ENCODE results near the gene BCCIP. TPM values are rescaled to one million over a fixed set of nuclear protein-coding genes. Genes with fewer than 3 reads are reported as not detected.
A peak's percentile ranks its signal among the peaks of the same experiment; 100 is the strongest.

Gene BCCIP
- polyA plus RNA-seq (2014; cell fraction: cytosol; rRNA removed), result 109 and 132 TPM in 2 replicates
- 76.1 and 86.2 TPM in 2 replicates for polyA plus RNA-seq (2014; cell fraction: nucleus; rRNA removed)

- peak; percentile 92 for DNase-seq (ENCODE audit: low spot score)
Measured at GRCh38 chr10:125822878-125823662, at the start of gene BCCIP, which contains the start of gene UROS. TSS of gene BCCIP (plus strand) at chr10:125823546. CDS start at chr10:125823558, 12 bp downstream. TSS of gene UROS (minus strand) at chr10:125823258. CDS start at chr10:125816499, 6,759 bp downstream.

- no peak for DNase-seq (ENCODE audit: low spot score)
Measured at GRCh38 chr10:125773687-125774543, 49.4 kb upstream of the BCCIP start.

- DNase-seq (ENCODE audit: low spot score), result no peak
Measured at GRCh38 chr10:125774581-125775191, 48.7 kb upstream of the BCCIP start.

GRCh38 chr10:125775491-125776106, 47.7 kb upstream of the BCCIP start, which contains the start of gene MMP21:
TSS of gene MMP21 (minus strand) at chr10:125775821. CDS start at chr10:125775821, 0 bp downstream.
- DNase-seq (ENCODE audit: low spot score), result no peak

GRCh38 chr10:125777806-125778205, 45.5 kb upstream of the BCCIP start:
- no peak for DNase-seq (ENCODE audit: low spot score)

GRCh38 chr10:125778556-125778955, 44.8 kb upstream of the BCCIP start:
- no peak for DNase-seq (ENCODE audit: low spot score)

GRCh38 chr10:125779403-125780327, 43.7 kb upstream of the BCCIP start:
- DNase-seq (ENCODE audit: low spot score), result no peak

GRCh38 chr10:125781374-125781773, 42.0 kb upstream of the BCCIP start:
- DNase-seq (ENCODE audit: low spot score), result no peak

- DNase-seq (ENCODE audit: low spot score), result no peak
Measured at GRCh38 chr10:125782054-125782453, 41.3 kb upstream of the BCCIP start.

- DNase-seq (ENCODE audit: low spot score), result no peak
Measured at GRCh38 chr10:125782616-125783015, 40.7 kb upstream of the BCCIP start.

GRCh38 chr10:125783408-125783807, 39.9 kb upstream of the BCCIP start:
- DNase-seq (ENCODE audit: low spot score), result no peak

GRCh38 chr10:125783957-125784356, 39.4 kb upstream of the BCCIP start:
- DNase-seq (ENCODE audit: low spot score), result peak; percentile 72

- no peak for DNase-seq (ENCODE audit: low spot score)
Measured at GRCh38 chr10:125785791-125786190, 37.6 kb upstream of the BCCIP start.

- DNase-seq (ENCODE audit: low spot score), result no peak
Measured at GRCh38 chr10:125788156-125789034, 35.0 kb upstream of the BCCIP start.

GRCh38 chr10:125792342-125793300, 30.7 kb upstream of the BCCIP start:
- no peak for DNase-seq (ENCODE audit: low spot score)

- DNase-seq (ENCODE audit: low spot score), result no peak
Measured at GRCh38 chr10:125795128-125795527, 28.2 kb upstream of the BCCIP start.

GRCh38 chr10:125795637-125796190, 27.6 kb upstream of the BCCIP start:
- no peak for DNase-seq (ENCODE audit: low spot score)

- no peak for DNase-seq (ENCODE audit: low spot score)
Measured at GRCh38 chr10:125797424-125797823, 25.9 kb upstream of the BCCIP start.
